Measurements from ENCODE around the gene DCST2.

DCST2 gene

GRCh38 chr1:154975409-154976059 is 58.0 kb downstream of the DCST2 start:
- DNase-seq (ENCODE audit: low read depth in 2 of 2) = peak; percentile 32 to 39

- peak; percentile 87 to 88 for DNase-seq (ENCODE audit: low read depth in 2 of 2)
Observed at GRCh38 chr1:154974808-154975408, 58.7 kb downstream of the DCST2 start.

GRCh38 chr1:154974102-154974807 is 59.3 kb downstream of the DCST2 start, which contains the start of gene CKS1B:
TSS of gene CKS1B (plus strand) at chr1:154974681. CDS start at chr1:154974746, 65 bp downstream.
- DNase-seq (ENCODE audit: low read depth in 2 of 2) = peak; percentile 90 to 94

DNA sequence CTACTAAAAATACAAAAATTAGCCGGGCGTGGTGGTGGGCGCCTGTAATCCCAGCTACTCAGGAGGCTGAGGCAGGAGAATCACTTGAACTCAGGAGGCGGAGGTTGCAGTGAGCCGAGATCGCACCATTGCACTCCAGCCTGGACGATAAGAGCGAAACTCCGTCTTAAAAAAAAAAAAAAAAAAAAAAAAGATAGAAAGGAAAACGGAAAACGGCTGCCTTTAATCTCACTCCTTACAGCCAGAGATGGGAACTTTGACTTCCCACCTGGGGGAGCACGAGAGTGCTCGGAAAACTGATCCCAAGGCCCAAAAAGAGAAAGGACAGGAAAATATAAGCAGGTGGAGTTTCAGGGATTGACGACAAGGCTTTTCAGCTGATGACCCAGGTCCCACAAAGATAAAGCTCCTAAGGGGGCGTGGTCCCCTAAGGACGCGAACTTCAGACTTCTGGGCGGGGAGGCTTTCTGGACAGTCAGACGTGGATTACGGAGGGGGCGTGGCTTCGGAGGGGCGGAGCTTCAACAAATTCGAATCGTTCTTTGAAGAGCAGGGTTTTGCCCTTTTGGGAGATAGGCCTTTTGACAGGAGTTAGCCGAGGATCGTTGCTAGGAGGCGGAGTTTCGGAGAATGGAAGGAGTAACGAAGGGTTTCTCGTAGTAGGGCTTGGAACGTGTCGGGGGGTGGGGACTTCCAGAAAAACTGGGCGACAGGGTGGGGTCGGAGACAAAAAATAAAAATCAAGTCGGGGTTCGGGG is 60.1 kb downstream of the DCST2 start:
- DNase-seq (ENCODE audit: low read depth in 2 of 2) = peak; percentile 72 to 79

DNA sequence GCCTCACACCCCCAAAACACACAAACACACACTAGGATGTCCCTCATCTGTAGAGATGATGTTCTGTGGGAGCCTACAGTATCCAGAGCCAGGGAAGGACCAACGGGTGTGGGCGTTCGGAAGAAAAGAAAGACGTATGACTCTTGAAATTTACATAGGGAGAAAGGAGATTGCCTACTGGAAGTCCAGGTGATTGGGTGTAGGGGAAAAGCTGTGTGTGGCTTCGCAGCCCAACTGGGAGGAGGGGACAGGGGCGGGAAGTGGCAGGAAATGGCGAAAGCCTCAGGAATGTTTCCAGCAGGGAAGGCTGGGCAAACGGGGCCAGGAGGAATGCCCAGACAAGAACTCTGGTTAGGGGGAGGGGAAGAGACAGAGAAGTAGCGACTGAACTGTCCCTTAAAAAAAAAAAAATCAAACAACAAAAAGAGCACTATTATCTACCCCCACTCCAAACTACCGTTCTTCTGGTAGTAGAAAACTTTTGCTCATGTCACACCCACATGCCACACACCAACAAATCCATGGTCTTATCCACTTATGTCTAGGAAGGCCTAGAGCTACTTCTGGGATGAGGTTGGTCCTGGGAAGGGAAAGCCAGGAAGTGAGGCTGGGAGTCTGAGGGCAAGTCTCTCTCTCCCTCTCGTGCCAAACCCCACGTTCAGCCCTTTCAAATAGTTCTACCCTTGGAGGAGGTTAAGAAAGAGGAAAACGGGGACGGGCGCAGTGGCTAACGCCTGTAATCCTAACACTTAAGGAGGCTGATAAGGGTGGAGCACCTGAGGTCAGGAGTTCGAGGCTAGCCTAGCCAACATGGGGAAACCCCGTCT is 60.9 kb downstream of the DCST2 start:
- no peak for DNase-seq (ENCODE audit: low read depth in 2 of 2)

GRCh38 chr1:154972213-154972516 is 61.4 kb downstream of the DCST2 start:
- DNase-seq (ENCODE audit: low read depth in 2 of 2) = no peak

DNA sequence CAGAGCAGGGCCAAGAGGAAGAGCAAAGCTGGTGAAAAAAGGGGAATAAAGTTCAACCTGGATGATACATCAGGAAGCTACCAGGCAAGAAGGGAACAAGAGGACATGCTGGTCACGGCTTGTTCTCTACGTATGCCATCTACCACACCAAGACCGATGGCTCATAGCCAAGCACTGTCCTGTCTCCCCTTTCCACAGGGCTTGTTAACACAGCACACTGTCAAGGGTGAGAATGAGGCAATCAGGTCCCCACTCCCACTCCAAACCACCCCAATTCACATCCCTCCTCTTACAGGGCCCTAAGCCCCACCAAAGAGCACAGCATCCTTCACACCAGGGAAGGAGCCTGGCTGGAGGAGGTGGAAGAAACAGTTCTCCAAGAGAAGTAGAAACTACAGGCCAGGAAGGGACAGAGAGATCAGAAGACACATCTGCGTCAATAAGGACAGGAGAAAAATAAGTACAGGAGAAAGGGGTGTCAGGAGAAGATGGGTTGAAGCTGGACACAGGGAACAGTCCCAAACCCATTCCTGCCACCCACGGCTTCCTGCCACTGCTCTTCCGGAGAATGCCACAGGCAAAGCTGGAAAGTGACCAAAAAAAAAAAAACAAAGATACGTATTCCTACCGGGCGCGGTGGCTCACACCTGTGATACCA is 62.1 kb downstream of the DCST2 start:
- DNase-seq (ENCODE audit: low read depth in 2 of 2) = no peak

DNA sequence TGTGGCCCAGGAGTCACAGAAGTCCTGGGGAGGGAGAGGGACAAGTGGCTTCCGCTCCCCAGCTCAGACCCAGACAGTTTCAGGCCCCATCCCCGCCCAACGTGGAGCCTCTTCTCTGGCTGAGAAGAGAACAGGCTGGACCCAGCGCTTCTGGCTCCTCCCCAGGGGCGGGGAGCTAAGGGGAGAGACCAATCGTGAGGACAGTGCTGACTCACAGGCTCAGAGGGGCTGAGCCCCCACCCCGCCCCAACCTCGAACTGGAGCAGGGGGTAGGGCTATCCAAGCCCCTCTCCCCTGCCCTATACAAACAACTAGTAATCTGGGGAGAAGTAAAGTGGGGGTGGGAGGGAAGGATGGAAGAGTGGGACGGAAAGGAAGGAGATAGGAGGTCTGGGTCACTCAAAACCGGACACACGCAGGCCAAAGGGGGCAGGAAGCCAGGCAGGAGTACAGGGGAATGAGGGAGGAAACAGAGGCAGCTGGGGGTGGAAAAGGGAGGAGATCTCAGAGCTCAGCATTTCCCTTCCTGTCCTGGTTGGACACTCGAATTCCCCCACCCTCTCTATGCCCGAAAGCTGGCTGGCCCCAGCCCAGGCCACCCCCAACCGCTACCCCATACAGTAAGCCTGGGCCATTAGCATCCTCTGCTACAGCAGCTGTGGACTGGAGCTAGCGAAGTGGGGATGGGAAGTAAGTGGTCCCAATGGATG is 62.8 kb downstream of the DCST2 start, which contains the start of gene SHC1:
Gene SHC1, minus strand, starts transcription at position 117 of the 710 bp plus-strand sequence. CDS start 221 bp downstream, outside the sequence.
- no peak for DNase-seq (ENCODE audit: low read depth in 2 of 2)

GRCh38 chr1:154969860-154970452 is 63.6 kb downstream of the DCST2 start:
- DNase-seq (ENCODE audit: low read depth in 2 of 2) = no peak

DNA sequence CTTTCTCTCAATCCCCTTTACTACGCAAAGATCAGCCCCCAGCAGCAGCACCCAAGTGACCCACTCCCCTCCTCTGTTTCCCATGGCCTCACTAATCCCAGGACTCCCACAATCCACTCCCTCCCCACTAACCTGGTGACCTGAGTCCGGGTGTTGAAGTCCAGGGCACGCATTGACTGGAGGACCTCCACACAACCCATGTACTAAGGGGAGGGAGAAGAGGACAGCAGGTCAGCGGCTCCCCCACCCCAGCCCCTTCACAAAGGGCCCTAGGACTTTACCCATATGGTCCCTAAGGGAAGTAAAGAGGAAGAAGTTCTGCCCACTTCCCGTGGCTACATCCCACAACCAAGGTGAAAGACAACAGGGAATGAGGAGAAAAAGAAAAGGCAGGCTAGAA is 64.3 kb downstream of the DCST2 start:
- DNase-seq (ENCODE audit: low read depth in 2 of 2) = no peak

DNA sequence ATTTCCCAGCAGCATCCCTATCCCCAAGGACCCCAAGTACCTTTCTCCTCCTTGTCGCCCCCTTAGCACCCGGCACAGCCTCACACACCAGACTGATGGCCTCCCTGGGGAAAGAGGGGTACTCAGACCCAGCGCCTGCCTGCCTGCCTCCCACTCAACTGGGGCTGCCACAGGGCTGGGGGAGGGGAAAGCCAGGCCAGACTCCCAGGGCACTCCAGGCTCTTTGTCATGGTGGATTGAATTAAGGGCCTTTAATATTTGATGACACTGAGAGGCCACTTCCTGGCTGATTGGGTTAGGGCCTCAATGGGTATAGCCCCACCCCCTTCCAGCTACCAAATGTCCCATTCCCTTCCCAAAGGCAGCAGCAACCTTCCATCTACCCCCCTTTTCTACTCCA is 64.8 kb downstream of the DCST2 start:
- DNase-seq (ENCODE audit: low read depth in 2 of 2) = no peak
